ENCODE results near the gene TRIO.

- TF ChIP-seq CTCF (conservative IDR thresholded peaks at IDR 0.05; ENCODE audit: low read depth, low read length) (no peak), EZH2phosphoT487 (IDR thresholded peaks at IDR 0.05; ENCODE audit: borderline replicate concordance, low read length) (no peak)
Measured at GRCh38 chr5:14523243-14524034, 380.3 kb downstream of the TRIO start.
